H1 (cell line): ENCODE measurements around the gene PIGL. TPM values are rescaled to one million over a fixed set of nuclear protein-coding genes. Genes with fewer than 3 reads are reported as not detected.

Experiments
- CTCF ChIA-PET: fragments of 300-600 bp; sonication (Branson Sonifier 250); formaldehyde crosslinking; loops from one replicate; lab custom pipeline; 2021; ENCODE audit not compliant: partially characterized antibody; lab: Charles Lee
- POLR2A ChIA-PET: fragments of 300-600 bp; sonication (Branson Sonifier 250); formaldehyde crosslinking; loops from one replicate; lab custom pipeline; 2021; ENCODE audit warnings: inconsistent platforms; ENCODE audit not compliant: partially characterized antibody; lab: Charles Lee
- DNase-seq, 2 experiments: peaks; one replicate each; pipeline versions ENCODE4 v3.0.0 to v3.0.0-alpha.2; 2010 to 2022; ENCODE audit warnings: low spot score in 2 of 2, low read depth in 1 of 2, mixed read lengths in 1 of 2
- FAIRE-seq: peaks from 2 replicates; lab custom pipeline; 2011; peaks lifted over from hg19 to GRCh38; lab: Jason Lieb, UNC
- H2AFZ ChIP-seq: 2 replicates; pipeline ENCODE4 v1.8.1; 2012; ENCODE audit warnings: low read length, inconsistent platforms
- H2AK5ac ChIP-seq: 2 replicates; pipeline ENCODE4 v1.6.1; 2013; ENCODE audit warnings: low read depth, low read length
- H2BK120ac ChIP-seq: replicated peaks from 2 replicates; pipeline ENCODE3; 2013; ENCODE audit warnings: low read depth, low read length, inconsistent platforms
- H2BK12ac ChIP-seq: 2 replicates; pipeline ENCODE4 v1.6.1; 2013; ENCODE audit warnings: low read depth, low read length
- H2BK15ac ChIP-seq: 2 replicates; pipeline ENCODE4 v1.6.1; 2013; ENCODE audit warnings: low read length
- H2BK20ac ChIP-seq: 2 replicates; pipeline ENCODE4 v1.6.1; 2013; ENCODE audit warnings: low read length
- H2BK5ac ChIP-seq: 2 replicates; pipeline ENCODE4 v1.6.1; 2013; ENCODE audit warnings: low read depth, low read length
- H3K14ac ChIP-seq: 2 replicates; pipeline ENCODE4 v1.6.1; 2013; ENCODE audit warnings: inconsistent platforms; ENCODE audit not compliant: insufficient read length
- H3K18ac ChIP-seq: 2 replicates; pipeline ENCODE4 v1.6.1; 2013; ENCODE audit warnings: low read length; ENCODE audit errors: extremely low read depth
- H3K23ac ChIP-seq: 2 replicates; pipeline ENCODE4 v1.6.1; 2013; ENCODE audit warnings: inconsistent platforms; ENCODE audit not compliant: insufficient read length
- H3K23me2 ChIP-seq: 2 replicates; pipeline ENCODE4 v1.6.1; 2013; ENCODE audit warnings: low read depth, low read length
- H3K27ac ChIP-seq: 2 replicates; pipeline ENCODE4 v1.6.1; 2011; ENCODE audit warnings: low read depth, low read length, inconsistent platforms
- H3K27me3 ChIP-seq, 4 experiments: replicated peaks in 1 of 4; 1 replicate in 1 of 4; 2 replicates in 3 of 4; pipeline versions ENCODE4 v1.6.1 to v1.8.1; 2011 to 2013; ENCODE audit warnings: low read length in 3 of 4, mild to moderate bottlenecking in 3 of 4, inconsistent platforms in 2 of 4, mixed read lengths in 2 of 4, moderate library complexity in 1 of 4; ENCODE audit not compliant: control insufficient read depth in 3 of 4, insufficient read depth in 3 of 4; ENCODE audit errors: extremely low read depth in 1 of 4
- H3K36me3 ChIP-seq, 4 experiments: 2 replicates each; pipeline versions ENCODE4 v1.6.1 to v1.8.1; 2011 to 2013; ENCODE audit warnings: mild to moderate bottlenecking in 4 of 4, low read length in 3 of 4, moderate library complexity in 2 of 4, control low read depth in 1 of 4, inconsistent platforms in 1 of 4; ENCODE audit not compliant: insufficient read depth in 4 of 4, control insufficient read depth in 2 of 4
- H3K4ac ChIP-seq: replicated peaks from 2 replicates; pipeline ENCODE3; 2013; ENCODE audit warnings: low read length, low read depth, mixed read lengths, inconsistent platforms; ENCODE audit not compliant: insufficient read length
- H3K4me1 ChIP-seq, 4 experiments: replicated peaks in 1 of 4; 1 replicate in 1 of 4; 2 replicates in 3 of 4; pipeline versions ENCODE4 v1.6.1 to v1.8.1; 2011 to 2013; ENCODE audit warnings: low read length in 3 of 4, inconsistent platforms in 2 of 4, mixed read lengths in 1 of 4; ENCODE audit not compliant: insufficient read depth in 4 of 4, control insufficient read depth in 3 of 4
- H3K4me2 ChIP-seq, 2 experiments: 2 replicates each; pipeline versions ENCODE4 v1.6.1 to v1.8.1; 2011 to 2013; ENCODE audit warnings: low read depth in 2 of 2, low read length in 2 of 2, control low read depth in 1 of 2, inconsistent platforms in 1 of 2, mild to moderate bottlenecking in 1 of 2; ENCODE audit not compliant: insufficient read depth in 1 of 2
- H3K4me3 ChIP-seq, 4 experiments: fragments of 200-600, 300-600 bp in 1 of 4; sonication (generic), shearing (Covaris generic), sonication (Bioruptor Twin) in 1 of 4; 2 replicates each; pipeline versions ENCODE4 v1.5.1 to v1.8.1; 2011 to 2016; ENCODE audit warnings: low read length in 4 of 4, low read depth in 3 of 4, control low read depth in 2 of 4, inconsistent platforms in 2 of 4, mild to moderate bottlenecking in 2 of 4, mixed read lengths in 1 of 4, moderate library complexity in 1 of 4; ENCODE audit not compliant: insufficient read depth in 2 of 4; ENCODE audit errors: extremely low read depth in 1 of 4
- H3K56ac ChIP-seq: replicated peaks from 2 replicates; pipeline ENCODE3; 2013; ENCODE audit warnings: low read depth, mild to moderate bottlenecking, mixed read lengths, low read length, inconsistent platforms; ENCODE audit not compliant: insufficient read length
- H3K79me1 ChIP-seq: 2 replicates; pipeline ENCODE4 v1.6.1; 2013; ENCODE audit warnings: low read depth, low read length, control low read depth
- H3K79me2 ChIP-seq, 2 experiments: 2 replicates each; pipeline versions ENCODE4 v1.6.1 to v1.8.1; 2012 to 2013; ENCODE audit warnings: low read length in 2 of 2, mild to moderate bottlenecking in 2 of 2, inconsistent platforms in 1 of 2; ENCODE audit not compliant: insufficient read depth in 2 of 2, control insufficient read depth in 1 of 2
- H3K9ac ChIP-seq, 4 experiments: replicated peaks in 1 of 4; 1 replicate in 1 of 4; 2 replicates in 3 of 4; pipeline versions ENCODE4 v1.6.1 to v1.8.1; 2011 to 2013; ENCODE audit warnings: low read depth in 3 of 4, low read length in 3 of 4, control low read depth in 2 of 4, mild to moderate bottlenecking in 2 of 4, moderate library complexity in 2 of 4, inconsistent platforms in 1 of 4; ENCODE audit errors: extremely low read depth in 1 of 4
- H3K9me3 ChIP-seq, 2 experiments: 2 replicates each; pipeline versions ENCODE4 v1.6.1 to v1.8.1; 2012 to 2013; ENCODE audit warnings: mild to moderate bottlenecking in 2 of 2, moderate library complexity in 2 of 2, control low read depth in 1 of 2, inconsistent platforms in 1 of 2, low read depth in 1 of 2, low read length in 1 of 2, mixed read lengths in 1 of 2; ENCODE audit not compliant: insufficient read depth in 2 of 2
- H4K20me1 ChIP-seq, 2 experiments: replicated peaks in 1 of 2; 2 replicates each; pipeline versions ENCODE3 to v1.8.1; 2011 to 2013; ENCODE audit warnings: inconsistent platforms in 2 of 2, low read length in 2 of 2, mild to moderate bottlenecking in 1 of 2; ENCODE audit not compliant: insufficient read depth in 2 of 2, control insufficient read depth in 1 of 2
- H4K5ac ChIP-seq: 2 replicates; pipeline ENCODE4 v1.6.1; 2013; ENCODE audit warnings: low read length, low read depth, mixed read lengths, inconsistent platforms; ENCODE audit not compliant: insufficient read length
- H4K8ac ChIP-seq: 2 replicates; pipeline ENCODE4 v1.8.0; 2013; ENCODE audit warnings: mild to moderate bottlenecking, moderate library complexity, low read length, inconsistent platforms; ENCODE audit not compliant: insufficient read depth; ENCODE audit errors: extremely low read depth
- H4K91ac ChIP-seq: replicated peaks from 2 replicates; pipeline ENCODE3; 2013; ENCODE audit warnings: low read length, mixed read lengths, inconsistent platforms; ENCODE audit not compliant: insufficient read length
- GABPA ChIP-seq: IDR thresholded peaks from 2 replicates; pipeline ENCODE4 v1.6.1; 2011; ENCODE audit warnings: mild to moderate bottlenecking, low read length, moderate library complexity, borderline replicate concordance; ENCODE audit not compliant: insufficient read depth
- WGBS, 2 experiments: shearing (Covaris generic) in 1 of 2; methylation state at CpG; one replicate each; pipeline versions ENCODE4 v1.1.6 to v1.1.7; 2013 to 2015; ENCODE audit warnings: low lambda C conversion rate in 2 of 2, mixed read lengths in 2 of 2, inconsistent platforms in 1 of 2, low coverage in 1 of 2, missing lambda C conversion rate in 1 of 2; ENCODE audit not compliant: insufficient replicate concordance in 2 of 2, insufficient coverage in 1 of 2, insufficient read length in 1 of 2; ENCODE audit errors: extremely low coverage in 1 of 2, missing lambda C conversion rate in 1 of 2; 5-methylcytosine and 5-hydroxymethylcytosine counted together
- polyA plus RNA-seq, 7 experiments: library from polyadenylated mRNA; depleted of rRNA in 3 of 7; stranded (reverse) in 5 of 7; unstranded in 2 of 7; fragments of >200 nt in 5 of 7; fragments of 200-250 nt in 2 of 7; gene quantifications; 1 replicate in 5 of 7; 2 replicates in 1 of 7; 4 replicates in 1 of 7; pipeline versions ENCODE4 v1.2.1 to v1.2.3, GENCODE V29; 2011 to 2013; ENCODE audit warnings: missing spikeins in 2 of 7, mixed read lengths in 2 of 7
- total RNA-seq: library from RNA; stranded (reverse); fragmentation: NEBNext Ultra II Directional; extraction: Animal tissue kit (Norgen Biotek cat#: 25700); gene quantifications from 2 replicates; pipeline ENCODE4 v1.2.1, GENCODE V29; 2021

PIGL gene
- total and polyA plus RNA-seq, 2 of the 8 experiments (the other 6 are each of a cell fraction or from before 2014, with no cell fraction given): 28.4 to 30.8 TPM

DNA sequence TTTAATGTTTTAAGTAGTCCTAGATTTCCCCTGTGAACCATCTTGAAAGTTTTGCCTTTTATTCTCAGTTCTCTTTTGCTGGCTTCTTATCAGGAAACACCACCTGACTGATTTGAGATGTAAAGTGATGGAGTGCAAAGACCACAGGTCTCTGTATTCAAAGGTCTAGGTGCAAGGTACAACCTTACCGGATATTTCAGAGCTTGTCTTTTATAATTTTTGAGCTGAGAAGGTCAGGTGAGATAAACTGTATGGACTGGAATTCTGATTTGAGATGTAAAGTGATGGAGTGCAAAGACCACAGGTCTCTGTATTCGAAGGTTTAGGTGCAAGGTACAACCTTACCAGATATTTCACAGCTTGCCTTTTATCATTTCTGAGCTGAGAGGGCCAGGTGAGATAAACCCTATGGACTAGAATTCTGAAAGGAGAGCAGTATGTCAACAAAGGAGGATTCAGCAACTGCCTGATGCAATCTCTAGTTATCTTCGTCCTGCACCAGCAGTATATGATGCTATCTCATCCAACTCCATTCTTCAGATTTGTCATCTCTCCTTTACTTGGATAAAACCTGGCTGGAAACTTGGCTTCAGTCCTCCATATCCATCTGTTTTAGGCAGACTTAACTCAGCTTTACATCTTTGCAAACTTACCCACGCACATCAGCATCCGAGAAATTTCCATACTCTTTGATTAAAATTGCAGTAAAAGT is 72.0 kb downstream of the PIGL start:
- ChIA-PET POLR2A (no interaction called here), CTCF (interaction anchor here (2.2 to 4.6 kb wide), 2 partner anchors 11 to 16 kb away, joined by 6 to 23 read pairs; no protein-coding TSS in a partner anchor)
- H3K4me2 ChIP-seq: no peak overlapping the region
- peaks cover 0 to 4% (median 1%) of the 10 kb centered on the region in 4 experiments; a peak in 2 of 7 replicates for H3K27me3 ChIP-seq
- no peak overlapping the region for H4K8ac ChIP-seq
- H2BK12ac ChIP-seq: no peak overlapping the region
- no peak overlapping the region for H2BK5ac ChIP-seq
- no peak overlapping the region for H2AFZ ChIP-seq
- no peaks in the 10 kb centered on the region for H3K79me1 ChIP-seq
- peaks cover 0 to 4% of the 10 kb centered on the region in 2 experiments for H4K20me1 ChIP-seq
- H2BK20ac ChIP-seq: no peak overlapping the region
- H3K9me3 ChIP-seq: no peaks in the 10 kb centered on the region
- H3K4ac ChIP-seq: no peak overlapping the region
- no peak for DNase-seq
- H3K56ac ChIP-seq: no peak overlapping the region
- H4K91ac ChIP-seq: no peak overlapping the region
- H3K23ac ChIP-seq: no peak overlapping the region
- no peak overlapping the region for H4K5ac ChIP-seq
- H3K36me3 ChIP-seq: no peaks in the 10 kb centered on the region
- H3K14ac ChIP-seq: no peak overlapping the region
- H3K79me2 ChIP-seq: no peaks in the 10 kb centered on the region
- no peak overlapping the region for H2AK5ac ChIP-seq
- no peak overlapping the region for H2BK120ac ChIP-seq
- H2BK15ac ChIP-seq: no peak overlapping the region
- H3K27ac ChIP-seq: no peak overlapping the region
- 0 out of 2 replicates have a peak, but pooled peaks cover 2% of the 10 kb centered on the region for H3K23me2 ChIP-seq
- no peak for FAIRE-seq
- no peak overlapping the region for H3K9ac ChIP-seq
- peaks cover 2 to 9% (median 7%) of the 10 kb centered on the region in 4 experiments for H3K4me1 ChIP-seq
- 88% methylated on average over 5 of the region's 5 CpGs; no CpG with 5 or more reads in 1 of the 2 experiments for whole genome bisulfite sequencing, 2 experiments
- no peak overlapping the region for H3K4me3 ChIP-seq
- no peak overlapping the region for H3K18ac ChIP-seq
- no peak for TF ChIP-seq GABPA
